Immature natural killer cell (primary cell): ENCODE data around the gene NPAS3. TPM values are rescaled to one million over a fixed set of nuclear protein-coding genes. Genes with fewer than 3 reads are reported as not detected.

Source experiments
- DNase-seq, 3 donors: peaks; one replicate each; pipeline ENCODE4 v3.0.0; 2022; ENCODE audit warnings: mixed read lengths in 1 of 3
- H3K27ac Mint-ChIP-seq, 6 donors: one replicate each; pipeline ENCODE4 v1.8.0; 2020; ENCODE audit warnings: mixed read lengths in 6 of 6, mild to moderate bottlenecking in 5 of 6, inconsistent platforms in 4 of 6, moderate library complexity in 3 of 6
- H3K27me3 Mint-ChIP-seq, 3 donors: one replicate each; pipeline ENCODE4 v1.8.0; 2020 to 2021; ENCODE audit warnings: low read depth in 3 of 3, mild to moderate bottlenecking in 3 of 3, mixed read lengths in 3 of 3, moderate library complexity in 3 of 3, inconsistent platforms in 1 of 3
- H3K36me3 Mint-ChIP-seq, 3 donors: one replicate each; pipeline ENCODE4 v1.8.0; 2020; ENCODE audit warnings: mixed read lengths in 3 of 3, inconsistent platforms in 2 of 3, mild to moderate bottlenecking in 2 of 3
- H3K4me1 Mint-ChIP-seq, 2 donors: one replicate each; pipeline ENCODE4 v1.8.0; 2020; ENCODE audit warnings: inconsistent platforms in 2 of 2, mild to moderate bottlenecking in 2 of 2, mixed read lengths in 2 of 2, moderate library complexity in 1 of 2
- H3K4me3 Mint-ChIP-seq, 5 donors: one replicate each; pipeline ENCODE4 v1.8.0; 2020; ENCODE audit warnings: mild to moderate bottlenecking in 5 of 5, mixed read lengths in 5 of 5, inconsistent platforms in 3 of 5, moderate library complexity in 3 of 5
- H3K9me3 Mint-ChIP-seq, 6 donors: one replicate each; pipeline ENCODE4 v1.8.0; 2020; ENCODE audit warnings: mild to moderate bottlenecking in 6 of 6, mixed read lengths in 6 of 6, inconsistent platforms in 4 of 6, moderate library complexity in 3 of 6
- polyA plus RNA-seq, 3 donors: library from polyadenylated mRNA; unstranded; fragments of 300-500 nt; fragmentation: Illumina TruSeq; gene quantifications; one replicate each; pipeline ENCODE4 v1.2.3, GENCODE V29; 2021

NPAS3 gene
- polyA plus RNA-seq, 3 donors from 2014 or later = not detected

GRCh38 chr14:32967421-32967820 is 28.7 kb downstream of the NPAS3 start:
- Mint-ChIP-seq H3K4me3 (no peak overlapping the region), H3K9me3 (peaks cover 2 to 11% (median 7%) of the 10 kb centered on the region in 6 donors), H3K36me3 (no peaks in the 10 kb centered on the region), H3K27ac (no peak overlapping the region), H3K27me3 (peaks cover 0 to 2% (median 0%) of the 10 kb centered on the region in 3 donors), H3K4me1 (no peaks in the 10 kb centered on the region)
- DNase-seq = no peak

GRCh38 chr14:32968972-32969544 is 30.4 kb downstream of the NPAS3 start:
- no peaks in the 10 kb centered on the region for H3K36me3 Mint-ChIP-seq
- H3K27me3 Mint-ChIP-seq = no peaks in the 10 kb centered on the region
- no peaks in the 10 kb centered on the region for H3K4me1 Mint-ChIP-seq
- H3K9me3 Mint-ChIP-seq = peaks cover 2 to 13% (median 8%) of the 10 kb centered on the region in 6 donors
- DNase-seq = no peak
- no peak overlapping the region for H3K27ac Mint-ChIP-seq
- H3K4me3 Mint-ChIP-seq = no peak overlapping the region

GRCh38 chr14:32977913-32978312 is 39.2 kb downstream of the NPAS3 start:
- Mint-ChIP-seq H3K4me1 (no peaks in the 10 kb centered on the region), H3K36me3 (peaks cover 0 to 9% (median 0%) of the 10 kb centered on the region in 3 donors), H3K27ac (no peak overlapping the region), H3K27me3 (peaks cover 0 to 3% (median 0%) of the 10 kb centered on the region in 3 donors), H3K4me3 (no peak overlapping the region), H3K9me3 (peaks cover 1 to 35% (median 10%) of the 10 kb centered on the region in 6 donors)
- DNase-seq = no peak

- peaks cover 1 to 31% (median 10%) of the 10 kb centered on the region in 6 donors for H3K9me3 Mint-ChIP-seq
- no peaks in the 10 kb centered on the region for H3K4me1 Mint-ChIP-seq
- H3K27ac Mint-ChIP-seq = no peak overlapping the region
- no peak overlapping the region for H3K4me3 Mint-ChIP-seq
- peaks cover 0 to 9% (median 0%) of the 10 kb centered on the region in 3 donors for H3K36me3 Mint-ChIP-seq
- no peak for DNase-seq
- peaks cover 0 to 3% (median 0%) of the 10 kb centered on the region in 3 donors for H3K27me3 Mint-ChIP-seq
These were observed 40.1 kb downstream of the NPAS3 start for GRCh38 chr14:32978691-32979255.

- H3K9me3 Mint-ChIP-seq = peaks cover 1 to 23% (median 9%) of the 10 kb centered on the region in 6 donors
- no peak for DNase-seq
- H3K4me3 Mint-ChIP-seq = no peak overlapping the region
- peaks cover 0 to 3% (median 0%) of the 10 kb centered on the region in 3 donors for H3K27me3 Mint-ChIP-seq
- H3K4me1 Mint-ChIP-seq = no peaks in the 10 kb centered on the region
- H3K36me3 Mint-ChIP-seq = peaks cover 0 to 9% (median 0%) of the 10 kb centered on the region in 3 donors
- H3K27ac Mint-ChIP-seq = no peak overlapping the region
These were observed 41.7 kb downstream of the NPAS3 start for GRCh38 chr14:32980178-32980901.

GRCh38 chr14:32980902-32981501 is 42.3 kb downstream of the NPAS3 start:
- Mint-ChIP-seq H3K4me1 (no peaks in the 10 kb centered on the region), H3K27ac (no peak overlapping the region), H3K27me3 (peaks cover 0 to 3% (median 0%) of the 10 kb centered on the region in 3 donors), H3K9me3 (peaks cover 3 to 29% (median 8%) of the 10 kb centered on the region in 6 donors), H3K36me3 (peaks cover 0 to 5% (median 0%) of the 10 kb centered on the region in 3 donors), H3K4me3 (no peak overlapping the region)
- no peak for DNase-seq

GRCh38 chr14:32984241-32984930 is 45.7 kb downstream of the NPAS3 start:
- Mint-ChIP-seq H3K27me3 (no peaks in the 10 kb centered on the region), H3K36me3 (peaks cover 0 to 4% (median 0%) of the 10 kb centered on the region in 3 donors), H3K27ac (no peak overlapping the region), H3K4me3 (no peak overlapping the region), H3K9me3 (peaks cover 7 to 32% (median 13%) of the 10 kb centered on the region in 6 donors), H3K4me1 (no peaks in the 10 kb centered on the region)
- no peak for DNase-seq

- DNase-seq = no peak
- H3K36me3 Mint-ChIP-seq = peaks cover 0 to 4% (median 0%) of the 10 kb centered on the region in 3 donors
- no peak overlapping the region for H3K4me3 Mint-ChIP-seq
- peaks cover 8 to 33% (median 16%) of the 10 kb centered on the region in 6 donors for H3K9me3 Mint-ChIP-seq
- H3K4me1 Mint-ChIP-seq = no peaks in the 10 kb centered on the region
- no peak overlapping the region for H3K27ac Mint-ChIP-seq
- no peaks in the 10 kb centered on the region for H3K27me3 Mint-ChIP-seq
These were observed 47.2 kb downstream of the NPAS3 start for GRCh38 chr14:32985866-32986265.

- Mint-ChIP-seq H3K27me3 (peaks cover 0 to 4% (median 0%) of the 10 kb centered on the region in 3 donors), H3K36me3 (peaks cover 0 to 4% (median 0%) of the 10 kb centered on the region in 3 donors), H3K4me1 (no peaks in the 10 kb centered on the region), H3K27ac (no peak overlapping the region), H3K9me3 (peaks cover 10 to 40% (median 16%) of the 10 kb centered on the region in 6 donors), H3K4me3 (no peak overlapping the region)
- no peak for DNase-seq
These were observed 48.3 kb downstream of the NPAS3 start for GRCh38 chr14:32986791-32987540.

GRCh38 chr14:32991691-32992090 is 53.0 kb downstream of the NPAS3 start:
- peaks cover 0 to 9% (median 2%) of the 10 kb centered on the region in 3 donors for H3K27me3 Mint-ChIP-seq
- no peak for DNase-seq
- H3K27ac Mint-ChIP-seq = no peak overlapping the region
- no peak overlapping the region for H3K4me3 Mint-ChIP-seq
- H3K36me3 Mint-ChIP-seq = peaks cover 0 to 4% (median 0%) of the 10 kb centered on the region in 3 donors
- H3K9me3 Mint-ChIP-seq = peaks cover 10 to 46% (median 18%) of the 10 kb centered on the region in 6 donors
- no peaks in the 10 kb centered on the region for H3K4me1 Mint-ChIP-seq

GRCh38 chr14:32993921-32994320 is 55.2 kb downstream of the NPAS3 start:
- peaks cover 0 to 1% (median 0%) of the 10 kb centered on the region in 3 donors for H3K36me3 Mint-ChIP-seq
- no peak overlapping the region for H3K27ac Mint-ChIP-seq
- peaks cover 10 to 62% (median 23%) of the 10 kb centered on the region in 6 donors for H3K9me3 Mint-ChIP-seq
- peaks cover 0 to 9% (median 2%) of the 10 kb centered on the region in 3 donors for H3K27me3 Mint-ChIP-seq
- DNase-seq = no peak
- H3K4me1 Mint-ChIP-seq = no peaks in the 10 kb centered on the region
- H3K4me3 Mint-ChIP-seq = no peak overlapping the region

- peaks cover 0 to 9% (median 2%) of the 10 kb centered on the region in 3 donors for H3K27me3 Mint-ChIP-seq
- H3K27ac Mint-ChIP-seq = no peak overlapping the region
- no peaks in the 10 kb centered on the region for H3K36me3 Mint-ChIP-seq
- no peaks in the 10 kb centered on the region for H3K4me1 Mint-ChIP-seq
- no peak for DNase-seq
- no peak overlapping the region for H3K4me3 Mint-ChIP-seq
- H3K9me3 Mint-ChIP-seq = peaks cover 5 to 54% (median 20%) of the 10 kb centered on the region in 6 donors
These were observed 57.7 kb downstream of the NPAS3 start for GRCh38 chr14:32996343-32996742.

GRCh38 chr14:32998433-32998832 is 59.8 kb downstream of the NPAS3 start:
- Mint-ChIP-seq H3K4me3 (no peak overlapping the region), H3K4me1 (no peaks in the 10 kb centered on the region), H3K27me3 (peaks cover 0 to 2% (median 0%) of the 10 kb centered on the region in 3 donors), H3K9me3 (peaks cover 5 to 37% (median 16%) of the 10 kb centered on the region in 6 donors), H3K27ac (no peak overlapping the region), H3K36me3 (no peaks in the 10 kb centered on the region)
- no peak for DNase-seq
